Ishikawa (cell line): ENCODE data around the gene MEF2C.

Experiments used
- EGR1 ChIP-seq: IDR thresholded peaks from 2 replicates; pipeline ENCODE4 v1.6.1; 2012
- NFIC ChIP-seq: IDR thresholded peaks from 2 replicates; pipeline ENCODE4 v1.6.1; 2012
- TEAD4 ChIP-seq: IDR thresholded peaks from 2 replicates; pipeline ENCODE4 v1.6.1; 2012
- YY1 ChIP-seq: IDR thresholded peaks from 2 replicates; pipeline ENCODE4 v1.6.1; 2012; ENCODE audit warnings: low read depth
- ZBTB7A ChIP-seq: IDR thresholded peaks from 2 replicates; pipeline ENCODE4 v1.6.1; 2012; ENCODE audit warnings: low read depth

DNA sequence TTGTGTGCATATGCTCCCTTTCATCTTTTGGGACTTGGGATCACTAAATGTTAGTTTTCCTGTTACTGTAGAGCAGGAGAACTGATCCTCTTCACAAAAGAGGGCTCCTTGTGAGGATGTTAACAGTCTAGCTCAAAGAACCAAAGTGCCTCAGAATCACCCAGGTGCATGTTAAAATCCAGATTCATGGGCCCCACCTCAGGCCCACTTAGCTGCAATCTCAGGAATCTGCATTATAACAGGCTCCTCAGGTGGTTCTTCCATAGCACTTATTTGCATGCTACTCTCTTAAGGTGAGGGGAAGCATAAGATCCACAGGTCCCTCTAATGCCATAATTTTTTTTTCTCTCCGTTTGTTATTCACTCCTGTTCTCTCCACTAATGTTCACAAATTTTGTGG, 14.8 kb upstream of the MEF2C start:
- TF ChIP-seq EGR1 (no peak), NFIC (no peak), YY1 (no peak), ZBTB7A (no peak), TEAD4 (no peak)
